ENCODE results near the gene TMEM239.
"Not testable (repeated sequence)": the region's sequence is repeated elsewhere in the genome, so short reads cannot be mapped to it uniquely, and the experiment has no call there.

Gene TMEM239

DNA sequence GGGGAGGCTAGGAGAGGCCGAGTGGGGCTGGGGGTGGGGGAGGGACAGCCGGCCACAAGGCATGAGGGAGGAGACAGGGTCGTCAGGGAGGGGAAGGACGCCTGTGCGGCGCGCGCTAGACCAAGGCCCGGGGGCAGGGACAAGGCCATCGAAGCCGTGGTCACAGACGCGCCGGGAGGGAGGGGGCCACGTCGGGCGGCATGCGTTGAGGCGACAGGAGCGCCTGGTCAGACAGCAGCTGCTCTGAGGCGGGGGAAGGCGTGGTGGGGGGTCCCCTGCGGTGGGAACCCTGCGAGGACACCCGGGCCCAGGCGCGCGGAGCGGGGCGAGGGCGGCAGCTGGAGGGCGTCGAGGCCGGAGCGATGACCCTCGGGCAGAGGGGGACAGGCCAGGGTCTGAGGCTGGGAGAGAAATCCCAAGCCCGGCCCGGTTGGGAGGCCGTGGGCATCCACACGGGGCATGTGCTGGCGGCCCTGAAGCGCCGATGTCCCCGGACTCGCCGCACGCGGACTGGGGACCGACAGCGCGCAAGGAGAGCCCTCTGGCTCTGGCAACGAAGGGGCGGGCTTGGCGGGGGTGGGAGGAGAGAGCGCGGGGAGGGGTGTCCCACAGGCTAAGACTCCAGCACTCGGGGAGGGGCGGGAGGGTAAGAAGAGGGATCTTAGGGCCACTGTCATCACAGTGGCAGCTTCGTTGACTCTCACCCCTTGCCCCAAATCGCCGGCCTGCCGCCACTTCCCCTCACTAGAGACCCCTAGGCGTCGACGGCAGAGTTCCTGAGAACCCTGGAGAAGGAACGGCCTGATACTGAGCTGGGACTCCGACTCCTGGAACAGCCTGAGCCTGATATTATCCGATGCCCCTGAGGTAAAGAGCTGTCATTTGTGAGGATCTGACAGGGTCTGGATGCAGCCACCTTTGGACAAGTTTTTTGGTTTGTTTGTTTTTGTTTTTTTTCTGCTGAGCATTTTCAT is 5.0 kb downstream of the TMEM239 start:
- in situ Hi-C loops (cut with MboI; ENCODE audit: low pct_unique_long_range_greater_than_20kb, low sequenced_read_pairs, unreplicated experiment): no loop called here
- no peak for DNase-seq (ENCODE audit: low spot score)
- TF ChIP-seq, protein P1, sequence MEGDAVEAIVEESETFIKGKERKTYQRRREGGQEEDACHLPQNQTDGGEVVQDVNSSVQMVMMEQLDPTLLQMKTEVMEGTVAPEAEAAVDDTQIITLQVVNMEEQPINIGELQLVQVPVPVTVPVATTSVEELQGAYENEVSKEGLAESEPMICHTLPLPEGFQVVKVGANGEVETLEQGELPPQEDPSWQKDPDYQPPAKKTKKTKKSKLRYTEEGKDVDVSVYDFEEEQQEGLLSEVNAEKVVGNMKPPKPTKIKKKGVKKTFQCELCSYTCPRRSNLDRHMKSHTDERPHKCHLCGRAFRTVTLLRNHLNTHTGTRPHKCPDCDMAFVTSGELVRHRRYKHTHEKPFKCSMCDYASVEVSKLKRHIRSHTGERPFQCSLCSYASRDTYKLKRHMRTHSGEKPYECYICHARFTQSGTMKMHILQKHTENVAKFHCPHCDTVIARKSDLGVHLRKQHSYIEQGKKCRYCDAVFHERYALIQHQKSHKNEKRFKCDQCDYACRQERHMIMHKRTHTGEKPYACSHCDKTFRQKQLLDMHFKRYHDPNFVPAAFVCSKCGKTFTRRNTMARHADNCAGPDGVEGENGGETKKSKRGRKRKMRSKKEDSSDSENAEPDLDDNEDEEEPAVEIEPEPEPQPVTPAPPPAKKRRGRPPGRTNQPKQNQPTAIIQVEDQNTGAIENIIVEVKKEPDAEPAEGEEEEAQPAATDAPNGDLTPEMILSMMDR (IDR thresholded peaks at IDR 0.05; ENCODE audit: extremely low read depth, insufficient read depth, missing control alignments): no peak

DNA sequence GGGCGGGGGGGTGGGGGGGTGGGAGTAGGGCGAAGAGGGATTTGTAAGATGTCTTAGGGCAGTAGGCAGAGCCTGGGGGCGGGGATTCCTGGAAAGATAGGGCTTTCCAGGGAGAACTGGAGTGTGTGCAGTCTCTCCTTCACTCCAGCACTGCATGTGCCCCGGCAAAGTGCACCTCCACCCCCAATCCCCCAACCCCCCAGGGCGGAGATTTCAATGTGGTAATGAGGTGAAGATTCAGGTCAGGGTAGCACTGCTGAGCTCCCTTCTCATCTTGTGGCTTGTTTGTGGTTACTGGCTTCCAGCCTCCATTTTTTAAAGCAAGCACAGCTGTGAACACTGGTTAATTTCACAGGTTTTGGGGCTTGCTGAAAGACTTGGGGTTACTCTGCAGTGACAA is 5.9 kb downstream of the TMEM239 start:
- DNase-seq (ENCODE audit: low spot score): no peak
- TF ChIP-seq, protein P1 (IDR thresholded peaks at IDR 0.05; ENCODE audit: extremely low read depth, insufficient read depth, missing control alignments): no peak
- in situ Hi-C loops (cut with MboI; ENCODE audit: low pct_unique_long_range_greater_than_20kb, low sequenced_read_pairs, unreplicated experiment): no loop called here

- in situ Hi-C loops (cut with MboI; ENCODE audit: low pct_unique_long_range_greater_than_20kb, low sequenced_read_pairs, unreplicated experiment): no loop called here
- TF ChIP-seq, protein P1 (IDR thresholded peaks at IDR 0.05; ENCODE audit: extremely low read depth, insufficient read depth, missing control alignments): no peak
These were observed 9.6 kb downstream of the TMEM239 start for GRCh38 chr20:2825761-2826160.

DNA sequence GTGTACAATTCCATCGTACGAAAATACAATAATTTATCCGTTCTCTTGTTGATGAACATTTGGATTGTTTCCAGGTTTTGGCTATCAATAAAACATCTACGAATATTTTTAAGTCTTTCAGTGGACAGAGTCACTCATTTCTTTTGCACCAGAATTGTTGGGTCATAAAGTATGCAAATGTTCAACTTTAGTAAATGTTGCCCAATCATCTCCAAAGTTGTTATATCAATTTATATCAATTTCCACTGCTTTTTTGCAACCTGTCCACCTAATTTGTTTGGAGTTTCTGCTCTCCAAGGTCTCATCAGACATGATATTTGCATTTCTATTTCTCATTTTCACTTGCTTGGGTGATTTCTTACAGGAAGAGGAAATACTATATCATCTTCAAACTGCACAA is 10.5 kb downstream of the TMEM239 start:
- in situ Hi-C loops (cut with MboI; ENCODE audit: low pct_unique_long_range_greater_than_20kb, low sequenced_read_pairs, unreplicated experiment): no loop called here
- no peak for DNase-seq (ENCODE audit: low spot score)
- TF ChIP-seq, protein P1 (IDR thresholded peaks at IDR 0.05; ENCODE audit: extremely low read depth, insufficient read depth, missing control alignments): no peak

More at GRCh38 chr20:2825761-2826160, 9.6 kb downstream of the TMEM239 start:
- no peak for DNase-seq (ENCODE audit: low spot score)

GRCh38 chr20:2829376-2829775 is 13.2 kb downstream of the TMEM239 start:
- DNase-seq (ENCODE audit: low spot score): no peak
- in situ Hi-C loops (cut with MboI; ENCODE audit: low pct_unique_long_range_greater_than_20kb, low sequenced_read_pairs, unreplicated experiment): no loop called here
- TF ChIP-seq, protein P1 (IDR thresholded peaks at IDR 0.05; ENCODE audit: extremely low read depth, insufficient read depth, missing control alignments): no peak

GRCh38 chr20:2831206-2831605 is 15.0 kb downstream of the TMEM239 start:
- in situ Hi-C loops (cut with MboI; ENCODE audit: low pct_unique_long_range_greater_than_20kb, low sequenced_read_pairs, unreplicated experiment): not testable (repeated sequence)

GRCh38 chr20:2833761-2834160 is 17.6 kb downstream of the TMEM239 start:
- TF ChIP-seq, protein P1 (IDR thresholded peaks at IDR 0.05; ENCODE audit: extremely low read depth, insufficient read depth, missing control alignments): no peak
- no peak for DNase-seq (ENCODE audit: low spot score)
- in situ Hi-C loops (cut with MboI; ENCODE audit: low pct_unique_long_range_greater_than_20kb, low sequenced_read_pairs, unreplicated experiment): no loop called here

More at GRCh38 chr20:2831206-2831605, 15.0 kb downstream of the TMEM239 start:
- not testable (repeated sequence) for DNase-seq (ENCODE audit: low spot score)
